Neural crest cell (in vitro differentiated cells): ENCODE data around the gene AK5. TPM values are rescaled to one million over a fixed set of nuclear protein-coding genes. Genes with fewer than 3 reads are reported as not detected.
A peak's percentile ranks its signal among the peaks of the same experiment; 100 is the strongest.

Experiments
- DNase-seq: peaks from one replicate; pipeline ENCODE4 v3.0.0; 2021; ENCODE audit warnings: low read depth, mixed read lengths, low spot score
- H3K27ac Mint-ChIP-seq: one replicate; pipeline ENCODE4 v1.8.0; 2021; ENCODE audit warnings: mild to moderate bottlenecking, mixed read lengths; ENCODE audit not compliant: unreplicated experiment
- H3K27me3 Mint-ChIP-seq: 2 replicates; pipeline ENCODE4 v1.8.0; 2021; ENCODE audit warnings: low read depth, mild to moderate bottlenecking, mixed read lengths
- H3K36me3 Mint-ChIP-seq: 2 replicates; pipeline ENCODE4 v1.8.0; 2021; ENCODE audit warnings: low read depth, mild to moderate bottlenecking, mixed read lengths
- H3K4me1 Mint-ChIP-seq: 2 replicates; pipeline ENCODE4 v1.8.0; 2021; ENCODE audit warnings: mixed read lengths
- H3K4me3 Mint-ChIP-seq: one replicate; pipeline ENCODE4 v1.8.0; 2021; ENCODE audit warnings: mild to moderate bottlenecking, mixed read lengths
- H3K9me3 Mint-ChIP-seq: 2 replicates; pipeline ENCODE4 v1.8.0; 2021; ENCODE audit warnings: mixed read lengths
- CTCF ChIP-seq: fragments of 200-600 bp; sonication (generic); conservative IDR thresholded peaks from 2 replicates; pipeline ENCODE4 v1.5.0; 2021; ENCODE audit warnings: antibody characterized with exemption, mild to moderate bottlenecking
- total RNA-seq: library from RNA; stranded (reverse); gene quantifications from 2 replicates; pipeline ENCODE4 v1.2.1, GENCODE V29; 2021

AK5 gene
- total RNA-seq, 1 donor from 2014 or later: 1.1 TPM

- Mint-ChIP-seq H3K4me1 (no peaks in the 10 kb centered on the region), H3K27ac (no peak overlapping the region), H3K27me3 (no peaks in the 10 kb centered on the region), H3K4me3 (no peak overlapping the region), H3K9me3 (peaks cover 3% of the 10 kb centered on the region), H3K36me3 (peaks cover 20% of the 10 kb centered on the region)
- no peak for TF ChIP-seq CTCF
- no peak for DNase-seq
These were observed 301.7 kb downstream of the AK5 start for GRCh38 chr1:77583483-77583882.

GRCh38 chr1:77584884-77585283 is 303.1 kb downstream of the AK5 start:
- DNase-seq: no peak
- Mint-ChIP-seq H3K27ac (no peak overlapping the region), H3K4me3 (no peak overlapping the region), H3K27me3 (no peaks in the 10 kb centered on the region), H3K9me3 (peaks cover 3% of the 10 kb centered on the region), H3K36me3 (peaks cover 20% of the 10 kb centered on the region), H3K4me1 (no peaks in the 10 kb centered on the region)
- no peak for TF ChIP-seq CTCF

- no peak for TF ChIP-seq CTCF
- H3K4me3 Mint-ChIP-seq: no peak overlapping the region
These were observed 303.9 kb downstream of the AK5 start for GRCh38 chr1:77585610-77586314.

GRCh38 chr1:77589231-77589630 is 307.4 kb downstream of the AK5 start:
- H3K27me3 Mint-ChIP-seq: no peaks in the 10 kb centered on the region
- peaks cover 3% of the 10 kb centered on the region for H3K9me3 Mint-ChIP-seq
- no peak for TF ChIP-seq CTCF
- H3K4me3 Mint-ChIP-seq: no peak overlapping the region
- H3K4me1 Mint-ChIP-seq: no peaks in the 10 kb centered on the region
- no peak overlapping the region for H3K27ac Mint-ChIP-seq
- peaks cover 16% of the 10 kb centered on the region for H3K36me3 Mint-ChIP-seq
- no peak for DNase-seq

More at GRCh38 chr1:77585610-77586314, 303.9 kb downstream of the AK5 start:
- DNase-seq: no peak
- Mint-ChIP-seq H3K27me3 (no peaks in the 10 kb centered on the region), H3K4me1 (no peaks in the 10 kb centered on the region), H3K9me3 (peaks cover 3% of the 10 kb centered on the region), H3K36me3 (peaks cover 16% of the 10 kb centered on the region), H3K27ac (peak overlapping the region; percentile 5)

- H3K4me1 Mint-ChIP-seq: no peaks in the 10 kb centered on the region
- TF ChIP-seq CTCF: no peak
- no peak overlapping the region for H3K27ac Mint-ChIP-seq
- no peaks in the 10 kb centered on the region for H3K27me3 Mint-ChIP-seq
- peaks cover 16% of the 10 kb centered on the region for H3K36me3 Mint-ChIP-seq
- H3K9me3 Mint-ChIP-seq: peaks cover 3% of the 10 kb centered on the region
- DNase-seq: no peak
- H3K4me3 Mint-ChIP-seq: no peak overlapping the region
These were observed 308.8 kb downstream of the AK5 start for GRCh38 chr1:77590651-77591050.
